K562 (cell line): ENCODE measurements around the gene MAD2L1BP. TPM values are rescaled to one million over a fixed set of nuclear protein-coding genes. Genes with fewer than 3 reads are reported as not detected.

Experiments
- ATAC-seq: fragments of 200-7000 bp; cut with Tn5 transposase; 3 replicates; pipeline ENCODE4 v1.9.1; 2020; ENCODE audit warnings: moderate library complexity
- BruUV-seq: library from RNA; stranded (reverse); fragments of 400-500 nt; replicated peaks from 2 replicates; lab custom pipeline; 2021; lab: Mats Ljungman, UMichigan
- CTCF ChIA-PET: fragments of 300-600 bp; formaldehyde crosslinking; extraction: SDS; loops from one replicate; lab custom pipeline; 2021; ENCODE audit warnings: low intra/inter-chr PET ratio; lab: Yijun Ruan, JAX
- POLR2A ChIA-PET: fragments of 300-600, 350-650 bp; sonication (Branson Sonifier 250); formaldehyde crosslinking; extraction: SDS; loops from one replicate; lab custom pipeline; 2021; ENCODE audit warnings: antibody characterized with exemption, inconsistent platforms; lab: Yijun Ruan, JAX
- DNase-seq, 4 experiments: peaks; one replicate each; pipeline versions ENCODE4 v3.0.0 to v3.0.0-alpha.2; 2011 to 2018; ENCODE audit warnings: low spot score in 3 of 4, mixed read lengths in 3 of 4; ENCODE audit errors: extremely low read depth in 1 of 4
- FAIRE-seq: peaks from 2 replicates; lab custom pipeline; 2011; peaks lifted over from hg19 to GRCh38; lab: Jason Lieb, UNC
- H2AFZ ChIP-seq: 2 replicates; pipeline ENCODE4 v1.6.0; 2011; ENCODE audit warnings: low read depth, low read length, control low read depth, inconsistent platforms
- H3K27ac ChIP-seq: fragments of 200-600 bp; 3 replicates; pipeline ENCODE4 v1.8.0; 2011; ENCODE audit warnings: low read depth, mild to moderate bottlenecking, control low read depth, inconsistent platforms, low read length, moderate library complexity, mixed read lengths; ENCODE audit errors: extremely low read depth
- H3K27me3 ChIP-seq, 2 experiments: fragments of 300-600 bp in 1 of 2; 2 replicates in 1 of 2; 3 replicates in 1 of 2; pipeline versions ENCODE4 v1.6.0 to v1.8.0; 2011; ENCODE audit warnings: inconsistent platforms in 2 of 2, low read length in 2 of 2, mild to moderate bottlenecking in 1 of 2, mixed read lengths in 1 of 2, moderate library complexity in 1 of 2; ENCODE audit not compliant: control insufficient read depth in 2 of 2, insufficient read depth in 2 of 2
- H3K36me3 ChIP-seq: fragments of 300-600 bp; 3 replicates; pipeline ENCODE4 v1.8.0; 2011; ENCODE audit warnings: mild to moderate bottlenecking, low read length, inconsistent platforms; ENCODE audit not compliant: control insufficient read depth, insufficient read depth
- H3K4me1 ChIP-seq, 2 experiments: fragments of 200-600 bp in 1 of 2; replicated peaks in 1 of 2; 2 replicates in 1 of 2; 3 replicates in 1 of 2; pipeline versions ENCODE4 v1.5.1 to v1.8.0; 2011; ENCODE audit warnings: inconsistent platforms in 2 of 2, low read length in 2 of 2, mild to moderate bottlenecking in 1 of 2, mixed read lengths in 1 of 2, moderate library complexity in 1 of 2; ENCODE audit not compliant: control insufficient read depth in 2 of 2, insufficient read depth in 2 of 2
- H3K4me2 ChIP-seq: 2 replicates; pipeline ENCODE4 v1.6.1; 2011; ENCODE audit warnings: low read length, control low read depth, inconsistent platforms, mixed read lengths; ENCODE audit not compliant: insufficient read depth
- H3K4me3 ChIP-seq: fragments of 200-600 bp; sonication (generic), shearing (Covaris generic); 2 replicates; pipeline ENCODE4 v1.5.1; 2016; ENCODE audit warnings: control low read depth, inconsistent platforms
- H3K79me2 ChIP-seq: fragments of 200-600 bp; 3 replicates; pipeline ENCODE4 v1.8.0; 2011; ENCODE audit warnings: low read length, inconsistent platforms; ENCODE audit not compliant: control insufficient read depth, insufficient read depth
- H3K9ac ChIP-seq, 2 experiments: 2 replicates each; pipeline versions ENCODE4 v1.6.0 to v1.6.1; 2011; ENCODE audit warnings: low read depth in 2 of 2, low read length in 2 of 2, control low read depth in 1 of 2, inconsistent platforms in 1 of 2, mild to moderate bottlenecking in 1 of 2, mixed read lengths in 1 of 2; ENCODE audit not compliant: insufficient read depth in 1 of 2
- H3K9me1 ChIP-seq: one replicate; pipeline ENCODE4 v1.6.0; 2011; ENCODE audit warnings: inconsistent platforms, mild to moderate bottlenecking, low read length, moderate library complexity; ENCODE audit not compliant: control insufficient read depth, insufficient read depth
- H3K9me3 ChIP-seq: replicated peaks from 2 replicates; pipeline ENCODE4 v1.5.1; 2011; ENCODE audit warnings: low read depth, low read length, inconsistent platforms; ENCODE audit not compliant: control insufficient read depth, insufficient read depth
- H4K20me1 ChIP-seq: replicated peaks from 2 replicates; pipeline ENCODE4 v1.6.1; 2011; ENCODE audit warnings: low read length, inconsistent platforms, mixed read lengths; ENCODE audit not compliant: control insufficient read depth, insufficient read depth
- HNRNPLL ChIP-seq: fragments of 200-400 bp; formaldehyde crosslinking; IDR thresholded peaks from 2 replicates; pipeline ENCODE4 v1.6.1; 2017; ENCODE audit warnings: low read length, low read depth, mild to moderate bottlenecking; ENCODE audit not compliant: poor library complexity, severe bottlenecking
- KDM5B ChIP-seq: fragments of 200-600 bp; sonication (generic); IDR thresholded peaks from 2 replicates; pipeline ENCODE4 v1.6.1; 2012; ENCODE audit warnings: low read depth, mild to moderate bottlenecking, moderate library complexity, low read length, control low read depth, inconsistent platforms; ENCODE audit not compliant: insufficient replicate concordance
- POU5F1 ChIP-seq: fragments of 150-350 bp; IDR thresholded peaks from 2 replicates; pipeline ENCODE4 v1.6.1; 2014; ENCODE audit warnings: borderline replicate concordance, low read length, low read depth, mild to moderate bottlenecking; ENCODE audit not compliant: partially characterized antibody
- PRDM10 ChIP-seq: fragments of 450-650 bp; IDR thresholded peaks from 2 replicates; pipeline ENCODE4 v1.6.1; 2018; ENCODE audit not compliant: partially characterized antibody
- RBM15 ChIP-seq: fragments of 200-400 bp; formaldehyde crosslinking; IDR thresholded peaks from 2 replicates; pipeline ENCODE4 v1.6.1; 2018; ENCODE audit warnings: mild to moderate bottlenecking, low read length, moderate library complexity; ENCODE audit not compliant: insufficient read depth
- SLC30A9 ChIP-seq: fragments of 250-450 bp; sonication (Bioruptor Pico); IDR thresholded peaks from 2 replicates; pipeline ENCODE4 v1.8.0; 2022; ENCODE audit warnings: mild to moderate bottlenecking, moderate library complexity
- SMARCB1 ChIP-seq: IDR thresholded peaks from 2 replicates; pipeline ENCODE4 v1.6.1; 2011; ENCODE audit warnings: improper control_type of control experiment, low read depth; ENCODE audit not compliant: insufficient read length
- TOE1 ChIP-seq, 2 experiments: fragments of 450-650 bp in 1 of 2; sonication (generic) in 1 of 2; formaldehyde crosslinking in 1 of 2; IDR thresholded peaks; 2 replicates each; pipeline versions ENCODE4 v1.7.1 to v1.8.0; 2016 to 2022; ENCODE audit warnings: borderline replicate concordance in 2 of 2, mild to moderate bottlenecking in 2 of 2, antibody characterized with exemption in 1 of 2, inconsistent platforms in 1 of 2, low read depth in 1 of 2, missing genetic modification reagents in 1 of 2, moderate library complexity in 1 of 2
- YBX1 ChIP-seq: fragments of 450-650 bp; IDR thresholded peaks from 2 replicates; pipeline ENCODE4 v1.7.1; 2016; ENCODE audit warnings: mild to moderate bottlenecking
- ZFPM2 ChIP-seq: fragments of 250-450 bp; sonication (Bioruptor Pico); IDR thresholded peaks from 2 replicates; pipeline ENCODE4 v1.5.1; 2022; ENCODE audit warnings: mild to moderate bottlenecking
- ZNF224 ChIP-seq: sonication (generic); formaldehyde crosslinking; IDR thresholded peaks from 2 replicates; pipeline ENCODE4 v1.8.0; 2022; ENCODE audit warnings: mild to moderate bottlenecking, missing genetic modification reagents
- ZNF354B ChIP-seq: fragments of 250-450 bp; sonication (Bioruptor Pico); IDR thresholded peaks from 2 replicates; pipeline ENCODE4 v1.4.0; 2020
- ZNF785 ChIP-seq: fragments of 250-450 bp; sonication (Bioruptor Pico); IDR thresholded peaks from 2 replicates; pipeline ENCODE4 v1.4.0; 2020; ENCODE audit warnings: mild to moderate bottlenecking
- WGBS: fragments of 100-300 bp; shearing (Covaris generic); methylation state at CpG from one replicate; pipeline ENCODE4 v1.1.6; 2016; ENCODE audit warnings: low coverage, mixed read lengths; ENCODE audit not compliant: insufficient coverage; ENCODE audit errors: missing lambda C conversion rate; 5-methylcytosine and 5-hydroxymethylcytosine counted together
- in situ Hi-C: fragments of 300-500 bp; cut with MboI; formaldehyde crosslinking; loops from 4 replicates; pipeline ENCODE4 v1.15.0; 2018; ENCODE audit warnings: inconsistent platforms, mixed read lengths
- intact Hi-C: fragments of 100-400 bp; cut with micrococcal nuclease; formaldehyde crosslinking; loops from 2 replicates; pipeline ENCODE4 v1.14.2; 2022
- polyA plus RNA-seq, 8 experiments: library from polyadenylated mRNA; depleted of rRNA in 4 of 8; stranded (reverse) in 5 of 8; unstranded in 3 of 8; fragments of >200 nt; fragmentation: Nextera tagmentation in 2 of 8; fragmentation: Illumina TruSeq in 1 of 8; extraction: Ambion mirVana in 2 of 8; extraction: Trizol in 1 of 8; gene quantifications; 2 replicates each; pipeline versions ENCODE4 v1.2.1 to v1.2.3, GENCODE V29; 2011 to 2014; ENCODE audit warnings: inconsistent platforms in 1 of 8, missing spikeins in 1 of 8
- total RNA-seq, 7 experiments: library from RNA; depleted of rRNA in 6 of 7; stranded (reverse); fragments of >200 nt in 6 of 7; fragmentation: Illumina TruSeq in 2 of 7; extraction: Trizol in 2 of 7; gene quantifications; 2 replicates each; pipeline versions ENCODE4 v1.2.1 to v1.2.3, GENCODE V29; 2011 to 2021; ENCODE audit warnings: low replicate concordance in 1 of 7
- TF ChIP-seq, protein P1 (sequence below): fragments of 250-450 bp; sonication (Bioruptor Pico); IDR thresholded peaks from 2 replicates; pipeline ENCODE4 v1.4.0; 2020; ENCODE audit warnings: mild to moderate bottlenecking, moderate library complexity, borderline replicate concordance
- TF ChIP-seq, protein P2 (sequence below): fragments of 250-450 bp; sonication (Bioruptor Pico); IDR thresholded peaks from 2 replicates; pipeline ENCODE4 v1.6.1; 2021; ENCODE audit warnings: mild to moderate bottlenecking

MAD2L1BP gene
- total and polyA plus RNA-seq, 9 of the 15 experiments (the other 6 are each of a cell fraction or from before 2014, with no cell fraction given): 69.7 to 321 (median 111) TPM

- Histone ChIP-seq H3K27ac (no peak overlapping the region; the same call in 2 of the 3 replicates), H2AFZ (no peak overlapping the region), H3K9ac (peak overlapping the region in 1 of 2 experiments; percentile 59; a peak in 2 of 4 replicates), H3K36me3 (peaks cover 76% of the 10 kb centered on the region), H3K4me2 (no peak overlapping the region), H3K27me3 (no peaks in the 10 kb centered on the region), H3K79me2 (peaks cover 57% of the 10 kb centered on the region), H3K9me1 (peaks cover 13% of the 10 kb centered on the region), H4K20me1 (0 out of 2 replicates have a peak, but pooled peaks cover 7% of the 10 kb centered on the region), H3K4me3 (no peak overlapping the region), H3K9me3 (no peaks in the 10 kb centered on the region), H3K4me1 (peaks cover 23 to 26% of the 10 kb centered on the region in 2 experiments)
- in situ Hi-C loops: no loop called here
- intact Hi-C loops: loop anchor here (5.0 kb wide), 2 partner anchors 42 to 502 kb away; partner anchors contain the start of genes MRPL14 and TMEM63B
- FAIRE-seq (no peak), ATAC-seq (no peak), DNase-seq (no peak)
- ChIA-PET POLR2A (interaction anchor here (0.6 to 7.9 kb wide), 7 partner anchors 8 to 649 kb away, joined by 3 to 135 read pairs (median 5); partner anchors contain the start of gene MAD2L1BP), CTCF (no interaction called here)
- BruUV-seq: no TSS peak
- 90% methylated on average over 7 of the region's 7 CpGs for WGBS
- TF ChIP-seq, protein P1, sequence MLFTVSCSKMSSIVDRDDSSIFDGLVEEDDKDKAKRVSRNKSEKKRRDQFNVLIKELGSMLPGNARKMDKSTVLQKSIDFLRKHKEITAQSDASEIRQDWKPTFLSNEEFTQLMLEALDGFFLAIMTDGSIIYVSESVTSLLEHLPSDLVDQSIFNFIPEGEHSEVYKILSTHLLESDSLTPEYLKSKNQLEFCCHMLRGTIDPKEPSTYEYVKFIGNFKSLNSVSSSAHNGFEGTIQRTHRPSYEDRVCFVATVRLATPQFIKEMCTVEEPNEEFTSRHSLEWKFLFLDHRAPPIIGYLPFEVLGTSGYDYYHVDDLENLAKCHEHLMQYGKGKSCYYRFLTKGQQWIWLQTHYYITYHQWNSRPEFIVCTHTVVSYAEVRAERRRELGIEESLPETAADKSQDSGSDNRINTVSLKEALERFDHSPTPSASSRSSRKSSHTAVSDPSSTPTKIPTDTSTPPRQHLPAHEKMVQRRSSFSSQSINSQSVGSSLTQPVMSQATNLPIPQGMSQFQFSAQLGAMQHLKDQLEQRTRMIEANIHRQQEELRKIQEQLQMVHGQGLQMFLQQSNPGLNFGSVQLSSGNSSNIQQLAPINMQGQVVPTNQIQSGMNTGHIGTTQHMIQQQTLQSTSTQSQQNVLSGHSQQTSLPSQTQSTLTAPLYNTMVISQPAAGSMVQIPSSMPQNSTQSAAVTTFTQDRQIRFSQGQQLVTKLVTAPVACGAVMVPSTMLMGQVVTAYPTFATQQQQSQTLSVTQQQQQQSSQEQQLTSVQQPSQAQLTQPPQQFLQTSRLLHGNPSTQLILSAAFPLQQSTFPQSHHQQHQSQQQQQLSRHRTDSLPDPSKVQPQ (CRISPR knock-in tag): no peak
- TF ChIP-seq ZNF224 (CRISPR knock-in tag) (no peak), ZFPM2 (CRISPR knock-in tag) (0 out of 2 replicates have a peak, but pooled peaks have one; percentile 32), YBX1 (no peak), HNRNPLL (peak; percentile 17), SMARCB1 (no peak), ZNF785 (CRISPR knock-in tag) (no peak), SLC30A9 (CRISPR knock-in tag) (no peak), POU5F1 (no peak), ZNF354B (CRISPR knock-in tag) (no peak), RBM15 (no peak), TOE1 (IDR thresholded peaks at IDR 0.05; ENCODE audit: borderline replicate concordance) (no peak), TOE1 (CRISPR knock-in tag; IDR thresholded peaks at IDR 0.05; ENCODE audit: borderline replicate concordance, low read depth) (no peak), KDM5B (peak; percentile 24), PRDM10 (no peak)
- TF ChIP-seq, protein P2, sequence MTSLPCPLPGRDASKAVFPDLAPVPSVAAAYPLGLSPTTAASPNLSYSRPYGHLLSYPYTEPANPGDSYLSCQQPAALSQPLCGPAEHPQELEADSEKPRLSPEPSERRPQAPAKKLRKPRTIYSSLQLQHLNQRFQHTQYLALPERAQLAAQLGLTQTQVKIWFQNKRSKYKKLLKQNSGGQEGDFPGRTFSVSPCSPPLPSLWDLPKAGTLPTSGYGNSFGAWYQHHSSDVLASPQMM (CRISPR knock-in tag): no peak
Measured at GRCh38 chr6:43624786-43625288, 10.8 kb upstream of the MAD2L1BP start.
